ENCODE data around the gene OPCML.

DNA sequence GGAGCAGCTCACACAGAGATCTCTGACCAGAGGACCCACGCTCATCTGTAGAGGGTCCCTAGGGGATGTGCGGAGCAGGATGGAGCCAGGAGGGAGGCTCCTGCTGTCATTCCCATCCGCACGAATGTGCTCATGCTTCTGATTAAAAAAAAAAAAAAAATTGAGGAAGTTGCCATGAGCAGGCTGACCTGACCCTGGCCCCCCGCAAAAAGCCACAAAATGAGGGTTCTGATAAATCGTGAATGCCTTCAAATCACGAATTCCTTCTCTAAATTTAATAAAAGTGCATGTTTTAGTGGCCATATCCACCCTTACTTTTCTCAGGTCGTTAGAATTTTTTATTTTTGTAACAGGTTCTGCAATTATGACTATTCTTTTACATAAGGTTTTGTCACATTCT lies 378.2 kb downstream of the OPCML start:
- TF ChIP-seq, protein P1, sequence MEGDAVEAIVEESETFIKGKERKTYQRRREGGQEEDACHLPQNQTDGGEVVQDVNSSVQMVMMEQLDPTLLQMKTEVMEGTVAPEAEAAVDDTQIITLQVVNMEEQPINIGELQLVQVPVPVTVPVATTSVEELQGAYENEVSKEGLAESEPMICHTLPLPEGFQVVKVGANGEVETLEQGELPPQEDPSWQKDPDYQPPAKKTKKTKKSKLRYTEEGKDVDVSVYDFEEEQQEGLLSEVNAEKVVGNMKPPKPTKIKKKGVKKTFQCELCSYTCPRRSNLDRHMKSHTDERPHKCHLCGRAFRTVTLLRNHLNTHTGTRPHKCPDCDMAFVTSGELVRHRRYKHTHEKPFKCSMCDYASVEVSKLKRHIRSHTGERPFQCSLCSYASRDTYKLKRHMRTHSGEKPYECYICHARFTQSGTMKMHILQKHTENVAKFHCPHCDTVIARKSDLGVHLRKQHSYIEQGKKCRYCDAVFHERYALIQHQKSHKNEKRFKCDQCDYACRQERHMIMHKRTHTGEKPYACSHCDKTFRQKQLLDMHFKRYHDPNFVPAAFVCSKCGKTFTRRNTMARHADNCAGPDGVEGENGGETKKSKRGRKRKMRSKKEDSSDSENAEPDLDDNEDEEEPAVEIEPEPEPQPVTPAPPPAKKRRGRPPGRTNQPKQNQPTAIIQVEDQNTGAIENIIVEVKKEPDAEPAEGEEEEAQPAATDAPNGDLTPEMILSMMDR (IDR thresholded peaks at IDR 0.05): no peak
- TF ChIP-seq ZFX (IDR thresholded peaks at IDR 0.05; ENCODE audit: borderline replicate concordance): no peak
